GM13977 (cell line): ENCODE results near the gene KRT74.

ENCODE experiments used
- DNase-seq: peaks from one replicate; pipeline ENCODE4 v3.0.0; 2012; ENCODE audit warnings: low spot score
- in situ Hi-C: fragments of 300-500 bp; cut with MboI; formaldehyde crosslinking; loops from one replicate; pipeline ENCODE4 v1.12.0; 2022; ENCODE audit warnings: low sequenced_read_pairs, low pct_unique_long_range_greater_than_20kb, mixed read lengths, inconsistent platforms; ENCODE audit not compliant: unreplicated experiment
- TF ChIP-seq, protein P1 (sequence below): IDR thresholded peaks from 2 replicates; pipeline ENCODE4 v1.5.1; 2012; ENCODE audit warnings: mild to moderate bottlenecking, control low read depth; ENCODE audit not compliant: insufficient read depth; ENCODE audit errors: extremely low read depth, missing control alignments

Gene KRT74

DNA sequence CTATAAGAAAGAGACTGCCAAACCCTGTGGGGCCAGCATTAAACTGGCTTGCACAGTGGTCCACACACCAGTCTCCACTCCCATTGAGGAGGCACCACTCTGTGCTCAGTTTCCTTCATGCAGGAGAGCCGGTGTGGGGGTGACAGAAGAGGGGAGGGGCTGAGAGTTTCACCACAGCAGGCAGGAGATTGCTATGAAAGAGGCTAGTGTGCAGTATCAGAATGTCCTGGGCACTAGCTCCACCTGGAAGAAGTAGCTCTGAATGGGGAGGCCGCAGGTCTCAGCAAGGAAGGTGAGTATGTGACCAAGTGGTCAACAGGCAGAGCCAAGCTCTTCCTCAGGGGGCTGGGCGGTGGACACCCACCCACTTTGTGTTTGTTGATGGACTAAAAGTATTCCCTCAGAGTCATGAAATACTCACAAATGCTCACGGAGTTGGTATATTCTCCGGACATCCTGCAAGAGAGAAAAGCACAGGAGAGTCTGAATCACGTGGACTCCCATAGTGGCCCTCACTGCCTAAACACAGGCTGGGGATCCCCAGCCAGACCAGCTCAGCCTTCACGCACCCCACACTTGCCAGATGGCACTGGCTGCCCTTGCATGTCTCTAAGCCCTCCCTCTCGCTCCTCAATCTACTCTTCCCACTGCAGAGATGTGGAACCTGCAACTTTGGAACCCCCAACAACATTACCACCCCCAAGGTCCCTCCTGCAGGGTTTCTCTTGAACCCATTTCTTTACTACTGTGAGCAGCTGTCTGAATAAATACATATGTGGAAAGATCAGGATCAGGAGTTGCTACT is 35.4 kb upstream of the KRT74 start:
- DNase-seq = no peak
- in situ Hi-C loops = no loop called here
- TF ChIP-seq, protein P1, sequence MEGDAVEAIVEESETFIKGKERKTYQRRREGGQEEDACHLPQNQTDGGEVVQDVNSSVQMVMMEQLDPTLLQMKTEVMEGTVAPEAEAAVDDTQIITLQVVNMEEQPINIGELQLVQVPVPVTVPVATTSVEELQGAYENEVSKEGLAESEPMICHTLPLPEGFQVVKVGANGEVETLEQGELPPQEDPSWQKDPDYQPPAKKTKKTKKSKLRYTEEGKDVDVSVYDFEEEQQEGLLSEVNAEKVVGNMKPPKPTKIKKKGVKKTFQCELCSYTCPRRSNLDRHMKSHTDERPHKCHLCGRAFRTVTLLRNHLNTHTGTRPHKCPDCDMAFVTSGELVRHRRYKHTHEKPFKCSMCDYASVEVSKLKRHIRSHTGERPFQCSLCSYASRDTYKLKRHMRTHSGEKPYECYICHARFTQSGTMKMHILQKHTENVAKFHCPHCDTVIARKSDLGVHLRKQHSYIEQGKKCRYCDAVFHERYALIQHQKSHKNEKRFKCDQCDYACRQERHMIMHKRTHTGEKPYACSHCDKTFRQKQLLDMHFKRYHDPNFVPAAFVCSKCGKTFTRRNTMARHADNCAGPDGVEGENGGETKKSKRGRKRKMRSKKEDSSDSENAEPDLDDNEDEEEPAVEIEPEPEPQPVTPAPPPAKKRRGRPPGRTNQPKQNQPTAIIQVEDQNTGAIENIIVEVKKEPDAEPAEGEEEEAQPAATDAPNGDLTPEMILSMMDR = no peak

DNA sequence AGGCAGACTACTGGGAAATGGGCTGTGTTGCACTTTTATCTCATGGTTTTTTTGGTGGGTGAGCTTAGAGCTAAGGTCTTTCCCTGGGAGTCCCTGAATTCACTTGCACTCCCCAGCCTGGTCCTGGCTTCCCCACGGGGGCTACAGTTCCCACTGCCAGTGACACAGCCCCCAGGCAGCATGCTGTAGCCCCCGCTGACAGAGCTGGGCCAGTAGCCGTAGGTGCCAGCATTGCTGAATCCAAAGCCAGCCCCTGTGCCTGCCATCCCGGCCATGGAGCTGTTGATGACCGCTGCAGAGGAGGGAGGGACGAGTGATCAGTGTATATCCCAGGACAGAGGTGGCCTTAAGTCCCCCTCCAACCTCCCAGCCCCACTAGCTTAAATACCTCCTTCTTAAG is 34.5 kb upstream of the KRT74 start:
- in situ Hi-C loops = no loop called here
- TF ChIP-seq, protein P1 = no peak

DNA sequence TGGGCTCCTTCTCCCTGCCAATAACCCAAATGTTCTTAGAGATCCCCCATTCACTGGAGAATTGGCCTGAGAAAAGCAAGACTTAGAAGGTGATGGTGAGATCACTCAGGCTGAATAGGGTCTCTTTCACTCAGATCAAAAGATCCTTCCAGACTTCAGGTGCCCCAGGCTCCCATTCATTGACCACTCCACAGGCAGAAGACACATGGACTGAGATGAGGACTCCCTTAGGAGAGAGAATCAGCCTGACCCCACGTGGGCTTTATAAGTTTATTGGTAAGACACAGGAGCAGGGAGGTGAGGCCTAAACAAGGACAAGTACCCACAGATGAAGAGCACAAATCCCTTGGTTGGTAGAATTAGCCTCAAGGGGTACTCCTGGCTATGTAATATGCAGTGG is 33.7 kb upstream of the KRT74 start:
- in situ Hi-C loops = no loop called here
- no peak for DNase-seq
- TF ChIP-seq, protein P1 = no peak

More for the DNA sequence above, 34.5 kb upstream of the KRT74 start:
- DNase-seq = no peak

DNA sequence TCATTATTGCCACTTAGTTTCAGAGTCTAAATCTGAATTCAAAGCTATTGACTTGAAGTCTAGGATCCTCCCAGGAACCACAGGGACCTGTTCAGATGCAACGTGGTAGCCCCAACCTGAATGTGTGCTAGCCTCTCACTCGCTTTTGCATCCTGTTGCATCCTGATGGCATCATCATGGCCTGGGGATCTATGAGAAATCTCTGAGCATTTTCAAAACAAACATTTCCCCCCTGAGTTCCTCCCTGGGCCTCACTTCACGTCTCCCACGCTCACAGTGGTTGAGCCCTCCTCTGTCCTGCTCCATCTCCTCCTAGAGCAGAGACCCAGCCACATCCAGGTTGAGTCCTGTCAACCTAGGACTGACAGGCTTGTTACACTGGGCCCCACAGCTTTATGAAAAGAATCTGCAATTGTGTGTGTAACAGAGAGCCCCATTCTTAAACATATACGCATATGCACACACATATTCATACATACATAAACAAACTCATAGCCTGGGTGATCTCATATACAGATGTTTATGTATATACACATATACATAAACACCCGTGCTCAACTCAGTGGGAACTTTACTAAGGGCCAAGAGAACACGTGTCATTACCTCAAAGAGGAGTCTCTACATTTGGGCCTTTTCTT is 33.1 kb upstream of the KRT74 start:
- TF ChIP-seq, protein P1 = no peak
- no peak for DNase-seq
- in situ Hi-C loops = no loop called here

- DNase-seq = no peak
- TF ChIP-seq, protein P1 = no peak
- in situ Hi-C loops = no loop called here
These were observed 32.5 kb upstream of the KRT74 start for GRCh38 chr12:52606096-52606495.

GRCh38 chr12:52605542-52605941 is 31.9 kb upstream of the KRT74 start:
- DNase-seq = no peak
- TF ChIP-seq, protein P1 = no peak
- in situ Hi-C loops = no loop called here
